ENCODE results near the gene PPFIA2.
A peak's percentile ranks its signal among the peaks of the same experiment; 100 is the strongest.

PPFIA2 gene

DNA sequence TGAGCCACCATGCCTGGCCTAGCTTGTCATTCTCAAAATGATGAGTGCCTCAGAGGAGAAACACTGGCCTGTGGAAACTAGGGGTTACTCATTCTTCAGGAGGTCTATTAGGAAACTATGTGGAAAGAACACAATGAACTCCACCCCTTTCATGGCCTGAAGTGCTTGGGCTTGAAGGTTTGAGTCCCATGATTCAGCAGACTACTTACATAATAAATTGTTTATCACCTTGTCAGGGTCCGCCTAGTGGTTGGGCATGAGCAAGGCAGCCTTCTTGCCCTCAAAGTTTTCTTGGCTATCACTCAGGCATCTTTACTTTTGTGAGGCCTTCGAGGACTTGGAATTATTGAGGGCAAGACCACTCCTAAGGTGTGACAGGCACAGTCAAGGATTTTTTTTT is 430.1 kb downstream of the PPFIA2 start:
- peak; percentile 35 for DNase-seq (ENCODE audit: low read depth)
- TF ChIP-seq, protein P1, sequence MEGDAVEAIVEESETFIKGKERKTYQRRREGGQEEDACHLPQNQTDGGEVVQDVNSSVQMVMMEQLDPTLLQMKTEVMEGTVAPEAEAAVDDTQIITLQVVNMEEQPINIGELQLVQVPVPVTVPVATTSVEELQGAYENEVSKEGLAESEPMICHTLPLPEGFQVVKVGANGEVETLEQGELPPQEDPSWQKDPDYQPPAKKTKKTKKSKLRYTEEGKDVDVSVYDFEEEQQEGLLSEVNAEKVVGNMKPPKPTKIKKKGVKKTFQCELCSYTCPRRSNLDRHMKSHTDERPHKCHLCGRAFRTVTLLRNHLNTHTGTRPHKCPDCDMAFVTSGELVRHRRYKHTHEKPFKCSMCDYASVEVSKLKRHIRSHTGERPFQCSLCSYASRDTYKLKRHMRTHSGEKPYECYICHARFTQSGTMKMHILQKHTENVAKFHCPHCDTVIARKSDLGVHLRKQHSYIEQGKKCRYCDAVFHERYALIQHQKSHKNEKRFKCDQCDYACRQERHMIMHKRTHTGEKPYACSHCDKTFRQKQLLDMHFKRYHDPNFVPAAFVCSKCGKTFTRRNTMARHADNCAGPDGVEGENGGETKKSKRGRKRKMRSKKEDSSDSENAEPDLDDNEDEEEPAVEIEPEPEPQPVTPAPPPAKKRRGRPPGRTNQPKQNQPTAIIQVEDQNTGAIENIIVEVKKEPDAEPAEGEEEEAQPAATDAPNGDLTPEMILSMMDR (conservative IDR thresholded peaks at IDR 0.05; ENCODE audit: low read depth, low read length) = peak; percentile 61

DNA sequence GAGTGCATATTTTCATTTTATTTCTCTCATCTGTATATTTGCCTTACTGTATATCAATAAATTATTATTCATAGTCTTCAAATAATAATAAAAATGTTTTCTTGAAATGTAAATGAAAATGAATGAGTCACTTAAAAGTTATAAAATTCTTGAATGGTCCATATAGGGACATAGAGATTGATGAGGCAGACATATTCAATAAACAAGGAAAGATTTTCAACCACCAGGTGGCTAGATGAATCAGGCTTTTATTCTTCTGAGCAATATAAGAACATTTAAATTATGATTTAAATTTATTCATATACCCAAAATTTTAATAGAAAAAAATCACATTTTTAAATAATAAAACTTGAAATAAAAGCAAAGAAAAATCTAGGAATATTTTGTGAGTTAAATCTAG is 431.7 kb downstream of the PPFIA2 start:
- TF ChIP-seq, protein P1 (conservative IDR thresholded peaks at IDR 0.05; ENCODE audit: low read depth, low read length) = no peak
- H3K4me3 ChIP-seq (ENCODE audit: low read depth, low read length) = no peak overlapping the region
- no peak for DNase-seq (ENCODE audit: low read depth)

More for the DNA sequence above, 430.1 kb downstream of the PPFIA2 start:
- no peak overlapping the region for H3K4me3 ChIP-seq (ENCODE audit: low read depth, low read length)

DNA sequence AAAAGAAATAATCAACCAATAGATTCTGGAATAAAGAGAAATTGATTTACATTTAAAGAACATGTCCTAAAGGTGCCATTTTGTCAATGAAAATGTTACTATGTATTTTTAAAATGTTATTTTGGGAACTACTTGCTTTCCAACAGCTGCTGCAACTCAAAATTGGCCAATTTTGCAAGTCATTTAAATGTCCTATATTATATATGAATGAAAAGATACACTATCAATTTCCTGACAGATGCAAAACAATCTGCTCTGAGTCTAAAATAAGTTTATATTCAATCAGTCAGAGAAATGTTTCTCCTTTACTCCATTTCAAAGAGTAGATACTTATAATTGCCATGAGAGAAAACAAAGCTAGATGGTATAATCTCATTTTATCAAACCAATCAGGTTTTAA is 434.1 kb downstream of the PPFIA2 start:
- no peak overlapping the region for H3K4me3 ChIP-seq (ENCODE audit: low read depth, low read length)
- no peak for DNase-seq (ENCODE audit: low read depth)
- TF ChIP-seq, protein P1 (conservative IDR thresholded peaks at IDR 0.05; ENCODE audit: low read depth, low read length) = no peak

DNA sequence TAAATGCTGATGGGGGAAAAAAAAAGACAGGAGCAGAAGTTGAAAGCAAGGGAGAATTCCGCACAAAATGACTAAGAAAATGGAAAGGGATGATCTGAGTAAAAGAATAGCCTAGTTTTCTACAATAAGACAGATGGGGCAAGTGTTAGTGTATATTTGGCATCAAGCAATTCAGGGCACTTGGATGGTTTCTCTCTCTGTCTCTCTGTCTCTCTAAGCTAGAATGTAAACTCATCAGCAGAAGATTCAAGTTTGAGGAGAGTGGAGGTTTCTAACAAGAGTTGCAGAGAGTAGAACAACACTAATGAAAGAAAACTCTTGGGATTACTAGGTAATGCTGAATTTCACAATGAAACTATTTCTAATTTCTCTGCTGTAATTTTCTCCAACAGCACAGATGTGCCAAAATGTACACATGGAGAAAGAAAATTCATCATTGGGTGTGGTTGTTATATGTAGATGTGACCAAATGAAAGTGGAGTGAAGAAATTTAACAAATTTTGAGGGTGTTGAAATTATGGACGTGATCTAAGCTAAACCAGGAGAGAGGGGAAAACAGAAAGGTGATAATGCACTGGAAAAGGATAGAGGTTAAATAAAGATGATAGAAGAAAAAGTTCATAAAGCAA is 444.1 kb downstream of the PPFIA2 start:
- DNase-seq (ENCODE audit: low read depth) = no peak
- TF ChIP-seq, protein P1 (conservative IDR thresholded peaks at IDR 0.05; ENCODE audit: low read depth, low read length) = no peak
- no peak overlapping the region for H3K4me3 ChIP-seq (ENCODE audit: low read depth, low read length)

DNA sequence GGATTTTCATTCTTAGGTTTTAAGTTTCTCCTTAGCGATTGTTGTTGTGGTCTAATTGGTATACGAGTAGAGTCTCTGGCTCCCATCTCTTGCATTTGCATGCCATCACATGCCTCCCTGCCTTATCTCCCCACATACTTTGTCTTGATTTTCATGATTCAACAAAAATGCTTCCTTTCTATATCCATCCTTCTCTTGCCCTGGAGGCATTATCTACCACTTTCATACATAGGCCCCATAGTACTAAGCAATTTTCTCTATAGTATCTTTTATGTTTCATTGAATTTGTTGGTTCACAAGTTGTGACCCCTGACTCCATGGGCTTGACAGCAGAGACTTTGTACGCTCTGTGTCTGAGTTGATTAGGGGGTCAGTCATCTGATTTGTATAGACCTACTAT is 455.2 kb downstream of the PPFIA2 start:
- TF ChIP-seq, protein P1 (conservative IDR thresholded peaks at IDR 0.05; ENCODE audit: low read depth, low read length) = no peak
- DNase-seq (ENCODE audit: low read depth) = no peak
- H3K4me3 ChIP-seq (ENCODE audit: low read depth, low read length) = no peak overlapping the region

DNA sequence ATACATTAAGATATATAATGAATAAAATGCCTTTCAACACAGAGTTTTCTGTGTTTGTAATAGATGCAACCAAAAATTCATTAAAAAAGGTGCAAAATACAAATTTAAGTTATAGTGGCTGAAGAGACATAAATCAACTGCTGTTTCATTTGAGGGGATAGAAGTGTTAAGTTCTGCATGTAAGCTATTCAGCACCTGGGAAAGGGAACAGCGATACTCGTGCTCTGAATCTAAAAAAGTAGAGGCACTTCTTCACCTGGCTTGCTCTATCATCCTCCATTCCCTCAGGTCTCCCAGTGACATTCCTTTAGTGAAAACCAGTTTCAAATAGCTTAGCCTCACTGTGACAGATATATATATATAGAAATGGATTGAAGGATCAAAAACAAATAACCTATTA is 458.7 kb downstream of the PPFIA2 start:
- DNase-seq (ENCODE audit: low read depth) = peak; percentile 19
- TF ChIP-seq, protein P1 (conservative IDR thresholded peaks at IDR 0.05; ENCODE audit: low read depth, low read length) = no peak
- H3K4me3 ChIP-seq (ENCODE audit: low read depth, low read length) = no peak overlapping the region

DNA sequence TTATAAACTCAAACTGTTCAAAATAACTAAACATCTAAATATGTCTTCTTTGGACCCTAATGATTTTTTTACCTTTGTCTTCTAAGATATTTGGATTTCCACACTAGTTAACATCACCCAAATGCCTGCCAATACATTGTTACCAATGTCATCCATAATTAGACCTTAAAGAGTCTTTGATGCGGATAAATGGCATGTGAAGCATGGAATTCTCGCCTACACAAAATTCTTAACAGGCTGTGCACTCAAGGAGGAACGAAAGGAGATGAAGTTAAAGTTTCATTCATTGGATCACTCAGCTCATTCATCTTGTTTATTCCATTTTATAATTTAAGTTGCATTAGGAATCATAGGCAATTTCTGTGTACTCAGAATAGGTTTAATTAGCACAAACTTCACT is 461.5 kb downstream of the PPFIA2 start:
- H3K4me3 ChIP-seq (ENCODE audit: low read depth, low read length) = no peak overlapping the region
- DNase-seq (ENCODE audit: low read depth) = no peak
- TF ChIP-seq, protein P1 (conservative IDR thresholded peaks at IDR 0.05; ENCODE audit: low read depth, low read length) = no peak

All from choroid plexus epithelial cell (primary cell).